AG09309 (cell line): Measurements from ENCODE around the gene FCHSD1.

Experiments
- DNase-seq: peaks from one replicate; pipeline ENCODE4 v3.0.0-alpha.2; 2010; ENCODE audit warnings: low read depth
- H3K4me3 ChIP-seq: 2 replicates; pipeline ENCODE4 v1.5.1; 2011; ENCODE audit warnings: mild to moderate bottlenecking, low read depth, low read length, moderate library complexity; ENCODE audit not compliant: control insufficient read depth
- CTCF ChIP-seq: IDR thresholded peaks from 2 replicates; pipeline ENCODE4 v1.5.1; 2011; ENCODE audit warnings: mild to moderate bottlenecking, low read depth, low read length, inconsistent platforms; ENCODE audit not compliant: insufficient read depth, control insufficient read depth; ENCODE audit errors: missing control alignments

The FCHSD1 gene

GRCh38 chr5:141692533-141692888 lies 41.3 kb upstream of the FCHSD1 start:
- no peak for DNase-seq
- peak overlapping the region; percentile 41 for H3K4me3 ChIP-seq
- TF ChIP-seq CTCF, result no peak

GRCh38 chr5:141691867-141692532 lies 40.8 kb upstream of the FCHSD1 start:
- H3K4me3 ChIP-seq, result peak overlapping the region; percentile 41
- peak; percentile 98 for TF ChIP-seq CTCF
- DNase-seq, result peak; percentile 27

- DNase-seq, result no peak
- TF ChIP-seq CTCF, result no peak
- no peak overlapping the region for H3K4me3 ChIP-seq
Observed at GRCh38 chr5:141691286-141691866, 40.2 kb upstream of the FCHSD1 start.

GRCh38 chr5:141686648-141687416 lies 35.6 kb upstream of the FCHSD1 start:
- no peak for TF ChIP-seq CTCF
- no peak for DNase-seq
- H3K4me3 ChIP-seq, result no peak overlapping the region

- no peak for TF ChIP-seq CTCF
- DNase-seq, result no peak
- no peak overlapping the region for H3K4me3 ChIP-seq
Observed at GRCh38 chr5:141685591-141685990, 34.4 kb upstream of the FCHSD1 start.

- no peak for TF ChIP-seq CTCF
- DNase-seq, result no peak
- no peak overlapping the region for H3K4me3 ChIP-seq
Observed at GRCh38 chr5:141683596-141684141, 32.5 kb upstream of the FCHSD1 start.
